ENCODE results near the gene CD37. TPM values are rescaled to one million over a fixed set of nuclear protein-coding genes. Genes with fewer than 3 reads are reported as not detected.
A peak's percentile ranks its signal among the peaks of the same experiment; 100 is the strongest.
"Not testable (repeated sequence)": the region's sequence is repeated elsewhere in the genome, so short reads cannot be mapped to it uniquely, and the experiment has no call there.

The CD37 gene
- total RNA-seq, 1 experiment from 2014 or later = not detected

- Histone ChIP-seq H4K20me1 (ENCODE audit: control insufficient read depth, insufficient read depth, insufficient read length) (no peaks in the 10 kb centered on the region), H3K23ac (ENCODE audit: insufficient read length, low read depth, low read length) (no peak overlapping the region), H3K4ac (ENCODE audit: low read depth, low read length) (no peak overlapping the region), H3K27me3 (ENCODE audit: insufficient read depth, low read length) (no peaks in the 10 kb centered on the region), H3T11ph (ENCODE audit: low read length) (no peak overlapping the region), H2AFZ (ENCODE audit: low read length) (no peak overlapping the region), H2BK20ac (ENCODE audit: low read depth, low read length, poor library complexity, severe bottlenecking) (no peak overlapping the region), H3K18ac (ENCODE audit: insufficient read length, low read depth, low read length) (no peak overlapping the region), H3K4me2 (ENCODE audit: insufficient read depth, insufficient read length, low read length) (no peak overlapping the region), H3K4me1 (ENCODE audit: insufficient read depth, low read length) (no peaks in the 10 kb centered on the region; the same call in 1 of the 2 replicates), H4K5ac (ENCODE audit: insufficient read length, low read depth, low read length) (no peak overlapping the region), H3K27ac (ENCODE audit: insufficient read length, low read depth, low read length) (no peak overlapping the region), H3K14ac (ENCODE audit: insufficient read depth, low read length) (no peak overlapping the region), H3K9ac (ENCODE audit: extremely low read depth, insufficient read length, low read length) (no peak overlapping the region), H2BK12ac (ENCODE audit: insufficient read length, low read depth, low read length) (no peak overlapping the region), H2BK5ac (ENCODE audit: insufficient read length, low read length) (no peak overlapping the region), H3K56ac (ENCODE audit: insufficient read length, low read depth, low read length) (no peak overlapping the region), H3K79me1 (ENCODE audit: insufficient read depth, low read depth, low read length, poor library complexity, severe bottlenecking) (no peaks in the 10 kb centered on the region), H4K8ac (replicated peaks; ENCODE audit: insufficient read length, low read depth, low read length) (no peak overlapping the region), H3K79me2 (ENCODE audit: insufficient read depth, low read length) (no peaks in the 10 kb centered on the region), H3K9me3 (ENCODE audit: control insufficient read depth, low read depth, low read length) (no peaks in the 10 kb centered on the region), H2BK120ac (ENCODE audit: low read depth, low read length, poor library complexity, severe bottlenecking) (no peak overlapping the region), H4K91ac (ENCODE audit: insufficient read length, low read depth, low read length) (no peak overlapping the region), H2BK15ac (ENCODE audit: low read depth, low read length) (no peak overlapping the region), H2AK5ac (ENCODE audit: insufficient read length, low read length) (no peak overlapping the region), H3K23me2 (ENCODE audit: insufficient read length, low read depth, low read length, poor library complexity, severe bottlenecking) (no peaks in the 10 kb centered on the region)
- Mint-ChIP-seq H3K4me1 (peaks cover 11 to 13% of the 10 kb centered on the region in 2 experiments), H3K9me3 (no peaks in the 10 kb centered on the region), H3K27ac (no peak overlapping the region), H3K4me3 (no peak overlapping the region), H3K36me3 (ENCODE audit: insufficient read depth in 1 of 3, low read depth in 3 of 3) (peaks cover 3 to 44% (median 11%) of the 10 kb centered on the region in 3 experiments; a peak in 5 of 7 replicates), H3K27me3 (ENCODE audit: low read depth) (peaks cover 2% of the 10 kb centered on the region)
- TF ChIP-seq CTCF (conservative IDR thresholded peaks at IDR 0.05) = no peak
- peak; percentile 71 for DNase-seq
- no CpG with 5 or more reads among the region's 2 CpGs for WGBS (ENCODE audit: extremely low coverage, insufficient read length, low lambda C conversion rate)
These were observed 3.6 kb upstream of the CD37 start for GRCh38 chr19:49331616-49332055.

GRCh38 chr19:49332691-49333417, 2.4 kb upstream of the CD37 start:
- not testable (repeated sequence) for H3K27ac ChIP-seq (ENCODE audit: insufficient read length, low read depth, low read length); H3K79me2 ChIP-seq (ENCODE audit: insufficient read depth, low read length); H4K8ac ChIP-seq (replicated peaks; ENCODE audit: insufficient read length, low read depth, low read length); H3K4ac ChIP-seq (ENCODE audit: low read depth, low read length); H2BK12ac ChIP-seq (ENCODE audit: insufficient read length, low read depth, low read length); H3K27me3 ChIP-seq (ENCODE audit: insufficient read depth, low read length); H3K9ac ChIP-seq (ENCODE audit: extremely low read depth, insufficient read length, low read length); H3K9me3 Mint-ChIP-seq; H2BK15ac ChIP-seq (ENCODE audit: low read depth, low read length); H2AK5ac ChIP-seq (ENCODE audit: insufficient read length, low read length); H3K9me3 ChIP-seq (ENCODE audit: control insufficient read depth, low read depth, low read length); H4K91ac ChIP-seq (ENCODE audit: insufficient read length, low read depth, low read length); H3K27me3 Mint-ChIP-seq (ENCODE audit: low read depth); H4K20me1 ChIP-seq (ENCODE audit: control insufficient read depth, insufficient read depth, insufficient read length); H3K4me3 Mint-ChIP-seq; H3K79me1 ChIP-seq (ENCODE audit: insufficient read depth, low read depth, low read length, poor library complexity, severe bottlenecking); H3K14ac ChIP-seq (ENCODE audit: insufficient read depth, low read length); H3K23me2 ChIP-seq (ENCODE audit: insufficient read length, low read depth, low read length, poor library complexity, severe bottlenecking); H2AFZ ChIP-seq (ENCODE audit: low read length); H3K23ac ChIP-seq (ENCODE audit: insufficient read length, low read depth, low read length); H4K5ac ChIP-seq (ENCODE audit: insufficient read length, low read depth, low read length); H3K27ac Mint-ChIP-seq; H2BK5ac ChIP-seq (ENCODE audit: insufficient read length, low read length); H2BK20ac ChIP-seq (ENCODE audit: low read depth, low read length, poor library complexity, severe bottlenecking); H2BK120ac ChIP-seq (ENCODE audit: low read depth, low read length, poor library complexity, severe bottlenecking); DNase-seq; H3K4me1 ChIP-seq (ENCODE audit: insufficient read depth, low read length); H3K18ac ChIP-seq (ENCODE audit: insufficient read length, low read depth, low read length); H3T11ph ChIP-seq (ENCODE audit: low read length); H3K4me2 ChIP-seq (ENCODE audit: insufficient read depth, insufficient read length, low read length); H3K56ac ChIP-seq (ENCODE audit: insufficient read length, low read depth, low read length)
- H3K4me1 Mint-ChIP-seq = peaks cover 14 to 20% of the 10 kb centered on the region in 2 experiments
- H3K36me3 Mint-ChIP-seq (ENCODE audit: insufficient read depth in 1 of 3, low read depth in 3 of 3) = peaks cover 3 to 44% (median 11%) of the 10 kb centered on the region in 3 experiments; a peak in 5 of 7 replicates
- WGBS (ENCODE audit: extremely low coverage, insufficient read length, low lambda C conversion rate) = no CpG with 5 or more reads among the region's 13 CpGs

Data from H9 (cell line).